WERI-Rb-1 (cell line): ENCODE results near the gene CNN1.
A peak's percentile ranks its signal among the peaks of the same experiment; 100 is the strongest.

ENCODE experiments used
- DNase-seq: peaks from one replicate; pipeline ENCODE4 v3.0.0-alpha.2; 2020
- H3K27ac ChIP-seq: fragments of 250-450 bp; sonication (Bioruptor Pico); 2 replicates; pipeline ENCODE4 v1.5.1; 2020; ENCODE audit warnings: mild to moderate bottlenecking, moderate library complexity
- H3K27me3 ChIP-seq: fragments of 250-450 bp; sonication (Bioruptor Pico); 2 replicates; pipeline ENCODE4 v1.5.1; 2021; ENCODE audit warnings: mild to moderate bottlenecking, low read depth, moderate library complexity; ENCODE audit not compliant: insufficient read depth, severe bottlenecking
- H3K36me3 ChIP-seq: fragments of 250-450 bp; sonication (Bioruptor Pico); 2 replicates; pipeline ENCODE4 v1.5.1; 2020; ENCODE audit warnings: mild to moderate bottlenecking, moderate library complexity
- H3K4me3 ChIP-seq: 2 replicates; pipeline ENCODE4 v1.5.1; 2011; ENCODE audit warnings: low read depth, mild to moderate bottlenecking, control low read depth, low read length
- H3K9me3 ChIP-seq: fragments of 250-450 bp; sonication (Bioruptor Pico); 2 replicates; pipeline ENCODE4 v1.5.1; 2021; ENCODE audit warnings: mild to moderate bottlenecking, moderate library complexity; ENCODE audit not compliant: severe bottlenecking
- TF ChIP-seq, protein P1 (sequence below): IDR thresholded peaks from 2 replicates; pipeline ENCODE4 v1.5.1; 2011; ENCODE audit warnings: low read depth, mild to moderate bottlenecking, control low read depth, inconsistent platforms, low read length

The CNN1 gene

DNA sequence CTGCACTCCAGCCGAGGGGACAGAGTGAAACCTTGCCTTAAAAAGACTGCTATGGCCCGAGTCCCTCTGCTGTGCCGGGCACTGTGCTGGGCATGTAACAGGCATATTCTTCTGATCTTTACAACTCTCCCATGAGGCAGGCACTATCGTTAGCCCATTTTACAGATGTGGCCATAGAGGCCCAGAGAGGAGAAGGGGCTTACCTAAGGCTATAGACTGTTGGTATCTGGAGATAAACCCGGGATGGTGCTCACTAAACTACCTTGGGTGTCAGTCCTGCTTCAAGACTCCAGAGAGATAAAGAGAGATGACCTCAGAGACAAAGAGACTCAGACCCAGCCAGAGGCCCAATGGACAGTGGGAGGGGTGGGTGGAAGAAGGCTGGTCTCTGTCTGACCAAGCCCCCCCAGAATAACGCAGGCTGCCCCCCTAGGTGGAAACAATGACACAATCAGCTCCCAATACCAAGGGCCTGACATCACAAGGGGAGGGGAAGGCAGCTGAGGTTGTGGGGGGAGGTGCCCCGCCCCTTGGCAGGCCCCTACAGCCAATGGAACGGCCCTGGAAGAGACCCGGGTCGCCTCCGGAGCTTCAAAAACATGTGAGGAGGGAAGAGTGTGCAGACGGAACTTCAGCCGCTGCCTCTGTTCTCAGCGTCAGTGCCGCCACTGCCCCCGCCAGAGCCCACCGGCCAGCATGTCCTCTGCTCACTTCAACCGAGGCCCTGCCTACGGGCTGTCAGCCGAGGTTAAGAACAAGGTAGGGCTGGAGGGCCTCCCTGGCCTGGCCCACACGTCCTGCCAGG, at the start of gene CNN1:
TSS of gene CNN1 (plus strand) at position 620 of the 805 bp plus-strand sequence. CDS start at position 697, 77 bp downstream.
- peak within 1 kb of the TSS; percentile 38; the same call in 1 of the 2 replicates for H3K4me3 ChIP-seq

DNA sequence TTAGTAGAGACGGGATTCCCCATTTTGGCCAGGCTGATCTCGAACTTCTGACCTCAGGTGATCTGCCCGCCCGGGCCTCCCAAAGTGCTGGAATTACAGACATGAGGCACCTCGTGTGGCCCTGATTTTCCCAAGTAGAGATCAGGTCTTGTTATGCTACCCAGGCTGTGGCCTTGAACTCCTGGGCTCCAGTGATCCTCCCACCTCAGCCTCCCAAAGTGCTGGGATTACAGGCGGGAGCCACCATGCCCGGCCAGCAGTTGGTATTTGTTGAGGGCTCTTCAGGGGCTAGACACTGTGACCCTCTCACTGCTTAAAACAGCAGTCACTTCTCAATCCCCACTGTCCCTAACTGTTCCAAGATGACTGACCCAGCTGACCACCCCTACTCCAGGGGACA, 49.3 kb upstream of the CNN1 start:
- TF ChIP-seq, protein P1, sequence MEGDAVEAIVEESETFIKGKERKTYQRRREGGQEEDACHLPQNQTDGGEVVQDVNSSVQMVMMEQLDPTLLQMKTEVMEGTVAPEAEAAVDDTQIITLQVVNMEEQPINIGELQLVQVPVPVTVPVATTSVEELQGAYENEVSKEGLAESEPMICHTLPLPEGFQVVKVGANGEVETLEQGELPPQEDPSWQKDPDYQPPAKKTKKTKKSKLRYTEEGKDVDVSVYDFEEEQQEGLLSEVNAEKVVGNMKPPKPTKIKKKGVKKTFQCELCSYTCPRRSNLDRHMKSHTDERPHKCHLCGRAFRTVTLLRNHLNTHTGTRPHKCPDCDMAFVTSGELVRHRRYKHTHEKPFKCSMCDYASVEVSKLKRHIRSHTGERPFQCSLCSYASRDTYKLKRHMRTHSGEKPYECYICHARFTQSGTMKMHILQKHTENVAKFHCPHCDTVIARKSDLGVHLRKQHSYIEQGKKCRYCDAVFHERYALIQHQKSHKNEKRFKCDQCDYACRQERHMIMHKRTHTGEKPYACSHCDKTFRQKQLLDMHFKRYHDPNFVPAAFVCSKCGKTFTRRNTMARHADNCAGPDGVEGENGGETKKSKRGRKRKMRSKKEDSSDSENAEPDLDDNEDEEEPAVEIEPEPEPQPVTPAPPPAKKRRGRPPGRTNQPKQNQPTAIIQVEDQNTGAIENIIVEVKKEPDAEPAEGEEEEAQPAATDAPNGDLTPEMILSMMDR, result no peak
- H3K9me3 ChIP-seq, result no peaks in the 10 kb centered on the region
- DNase-seq, result no peak
- no peaks in the 10 kb centered on the region for H3K27me3 ChIP-seq
- H3K4me3 ChIP-seq, result no peak overlapping the region
- peaks cover 5% of the 10 kb centered on the region; the same call in 1 of the 2 replicates for H3K36me3 ChIP-seq
- H3K27ac ChIP-seq, result no peak overlapping the region

More for the DNA sequence above, at the start of gene CNN1:
- TF ChIP-seq, protein P1, result no peak
- H3K36me3 ChIP-seq, result no peaks in the 10 kb centered on the region
- H3K27ac ChIP-seq, result no peak within 1 kb of the TSS
- no peaks in the 10 kb centered on the region for H3K9me3 ChIP-seq
- peak; percentile 22 for DNase-seq
- H3K27me3 ChIP-seq, result no peaks in the 10 kb centered on the region

DNA sequence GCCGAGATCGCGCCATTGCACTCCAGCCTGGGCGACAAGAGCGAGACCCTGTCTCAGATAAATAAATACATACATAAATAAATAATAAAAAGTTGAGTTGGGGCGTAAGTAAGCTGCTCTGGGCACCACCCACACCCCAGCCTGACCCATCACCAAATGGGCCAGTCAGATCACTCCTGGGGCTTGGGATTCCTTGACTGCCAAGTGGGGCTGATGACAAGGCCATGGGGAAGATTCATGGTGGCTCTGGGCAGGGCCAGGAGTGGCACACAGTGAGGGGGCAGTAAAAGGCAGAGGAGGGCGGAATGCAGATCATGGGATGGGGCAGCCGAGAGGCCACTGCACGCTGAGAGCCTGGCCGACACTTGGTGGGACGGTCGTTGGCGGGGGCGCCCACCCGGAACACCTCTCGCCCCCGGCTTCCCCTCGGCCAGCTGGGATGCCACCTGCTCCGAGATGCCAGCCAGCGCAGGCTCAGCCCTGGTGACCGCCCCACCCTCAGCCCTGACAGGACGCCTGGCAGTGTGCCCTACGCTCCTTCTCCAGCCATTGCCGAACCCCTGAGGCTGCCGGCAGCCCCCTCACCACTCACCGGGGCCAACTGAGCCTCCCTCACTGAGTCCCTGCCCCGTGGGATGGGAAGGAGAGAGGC, 43.9 kb upstream of the CNN1 start:
- no peak overlapping the region for H3K27ac ChIP-seq
- no peaks in the 10 kb centered on the region for H3K9me3 ChIP-seq
- no peaks in the 10 kb centered on the region for H3K27me3 ChIP-seq
- no peak overlapping the region for H3K4me3 ChIP-seq
- DNase-seq, result no peak
- peaks cover 9% of the 10 kb centered on the region for H3K36me3 ChIP-seq
- TF ChIP-seq, protein P1, result no peak

DNA sequence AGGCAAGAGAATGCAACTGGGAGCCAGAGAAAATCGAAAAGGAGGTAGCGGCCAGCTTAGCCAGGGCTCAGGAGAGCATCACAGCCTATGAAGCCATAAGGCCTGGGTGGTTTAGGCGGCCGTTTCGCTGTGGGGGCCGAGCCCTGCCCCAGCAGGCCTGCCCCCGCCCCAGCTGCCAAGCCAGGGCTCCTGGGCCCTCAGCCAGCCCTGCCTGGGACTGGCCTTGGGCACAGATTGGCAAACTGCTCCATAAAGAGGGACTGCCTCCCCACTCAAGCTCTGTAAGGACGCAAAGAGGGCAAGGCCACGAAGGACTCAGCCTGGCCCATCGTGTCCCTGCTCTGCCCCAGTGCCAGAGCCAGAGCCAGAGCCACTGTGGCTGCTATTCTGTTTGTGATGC, 43.2 kb upstream of the CNN1 start:
- H3K4me3 ChIP-seq, result no peak overlapping the region
- no peaks in the 10 kb centered on the region for H3K9me3 ChIP-seq
- H3K27ac ChIP-seq, result no peak overlapping the region
- TF ChIP-seq, protein P1, result no peak
- no peak for DNase-seq
- no peaks in the 10 kb centered on the region for H3K27me3 ChIP-seq
- peaks cover 9% of the 10 kb centered on the region for H3K36me3 ChIP-seq

DNA sequence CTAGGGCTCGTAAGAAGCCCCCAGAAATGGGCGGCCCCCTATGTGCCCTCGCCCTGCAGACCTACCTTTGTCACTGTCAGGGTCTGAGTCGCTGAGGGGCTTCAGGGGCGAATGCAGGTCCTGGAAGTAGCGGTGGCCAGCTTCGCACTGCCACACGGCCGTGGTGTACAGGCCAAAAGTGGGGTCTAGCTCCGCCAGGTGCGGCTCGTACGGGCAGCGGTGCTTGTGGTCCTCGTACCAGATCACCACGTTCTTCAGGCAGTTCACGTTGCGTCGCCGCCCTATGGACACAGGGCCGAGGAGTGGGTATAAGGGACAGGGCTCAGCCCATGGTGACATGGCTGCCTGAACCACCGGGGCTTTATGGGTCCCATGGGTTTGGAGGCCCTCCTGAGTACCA, 42.8 kb upstream of the CNN1 start:
- TF ChIP-seq, protein P1, result no peak
- no peak for DNase-seq
- H3K9me3 ChIP-seq, result no peaks in the 10 kb centered on the region
- H3K27me3 ChIP-seq, result no peaks in the 10 kb centered on the region
- H3K36me3 ChIP-seq, result peaks cover 9% of the 10 kb centered on the region
- no peak overlapping the region for H3K4me3 ChIP-seq
- H3K27ac ChIP-seq, result no peak overlapping the region
